Aorta (tissue), 5 donors: Measurements from ENCODE around the gene MYL9. TPM values are rescaled to one million over a fixed set of nuclear protein-coding genes. Genes with fewer than 3 reads are reported as not detected.

Source experiments
- ATAC-seq: fragments of 200-7000 bp; cut with Tn5 transposase; one replicate; pipeline ENCODE4 v1.9.1; 2022; ENCODE audit warnings: moderate library complexity; ENCODE audit not compliant: low FRiP score
- DNase-seq, 2 donors: peaks; one replicate each; pipeline ENCODE4 v3.0.0-alpha.2; 2020
- H3K27ac ChIP-seq, 2 donors: one replicate each; pipeline ENCODE4 v1.5.1; 2013; ENCODE audit warnings: low read length in 2 of 2, mild to moderate bottlenecking in 2 of 2, moderate library complexity in 2 of 2, control low read depth in 1 of 2, inconsistent platforms in 1 of 2, low read depth in 1 of 2
- H3K27me3 ChIP-seq, 2 donors: one replicate each; pipeline ENCODE4 v1.6.1; 2013; ENCODE audit warnings: control low read depth in 1 of 2, low read length in 1 of 2, mild to moderate bottlenecking in 1 of 2, moderate library complexity in 1 of 2; ENCODE audit not compliant: insufficient read depth in 2 of 2, control insufficient read depth in 1 of 2
- H3K36me3 ChIP-seq, 2 donors: one replicate each; pipeline ENCODE4 v1.6.1; 2013; ENCODE audit warnings: control low read depth in 1 of 2, low read length in 1 of 2, mild to moderate bottlenecking in 1 of 2; ENCODE audit not compliant: insufficient read depth in 2 of 2, control insufficient read depth in 1 of 2
- H3K4me1 ChIP-seq, 2 donors: one replicate each; pipeline ENCODE4 v1.6.1; 2013; ENCODE audit warnings: low read length in 2 of 2, control low read depth in 1 of 2, mild to moderate bottlenecking in 1 of 2, moderate library complexity in 1 of 2; ENCODE audit not compliant: insufficient read depth in 2 of 2, control insufficient read depth in 1 of 2
- H3K4me3 ChIP-seq, 2 donors: one replicate each; pipeline ENCODE4 v1.5.1; 2013; ENCODE audit warnings: low read length in 2 of 2, control low read depth in 1 of 2, mild to moderate bottlenecking in 1 of 2
- H3K9me3 ChIP-seq: one replicate; pipeline ENCODE4 v1.6.1; 2013; ENCODE audit warnings: mild to moderate bottlenecking, low read length; ENCODE audit not compliant: control insufficient read depth
- WGBS, 2 donors: extraction: QIAGEN DNeasy Blood & Tissue Kit; methylation state at CpG; one replicate each; pipeline ENCODE4 v1.1.7; 2013; 5-methylcytosine and 5-hydroxymethylcytosine counted together
- intact Hi-C, 2 donors: fragments of 100-400 bp; cut with DNase I; formaldehyde crosslinking; loops; one replicate each; pipeline versions ENCODE4 v1.14.2 to v1.15.0; 2022
- polyA plus RNA-seq, 2 donors: library from polyadenylated mRNA; stranded (reverse); fragments of 200-250 nt; gene quantifications; one replicate each; pipeline ENCODE4 v1.2.3, GENCODE V29; 2013
- total RNA-seq, 2 donors: library from RNA; stranded (reverse); fragmentation: NEBNext Ultra II Directional; extraction: Animal tissue kit (Norgen Biotek cat#: 25700); gene quantifications; one replicate each; pipeline ENCODE4 v1.2.1, GENCODE V29; 2021
- donor health status: healthy with polysubstance abuse.
- donor health status: Bipolar disorder and iron deficiency.
- donor health status: DM: no; HTN: no; CAD: no.
- donor health status: DM: no; HTN: no; CAD: no.
- donor health status: DM: yes; HTN: yes; CAD: no.

MYL9 gene
- total and polyA plus RNA-seq, 4 donors, result 1,693 to 3,222 (median 2,353) TPM

- Histone ChIP-seq H3K4me1 (peaks cover 0 to 4% of the 10 kb centered on the region in 2 donors), H3K27ac (peak overlapping the region; percentile 14 to 29), H3K36me3 (peaks cover 2% of the 10 kb centered on the region in 2 donors), H3K27me3 (no peaks in the 10 kb centered on the region), H3K4me3 (no peak overlapping the region), H3K9me3 (no peaks in the 10 kb centered on the region)
- ATAC-seq (no peak), DNase-seq (no peak)
- WGBS, 2 donors, result 78 to 80% methylated on average over 25 to 26 of the region's 26 CpGs
- intact Hi-C loops, result loop anchor here in 1 of 2 donors (5.0 kb wide), 1 partner anchor 37 kb away; no protein-coding TSS in a partner anchor
Measured at GRCh38 chr20:36499211-36499610, 42.1 kb upstream of the MYL9 start.

DNA sequence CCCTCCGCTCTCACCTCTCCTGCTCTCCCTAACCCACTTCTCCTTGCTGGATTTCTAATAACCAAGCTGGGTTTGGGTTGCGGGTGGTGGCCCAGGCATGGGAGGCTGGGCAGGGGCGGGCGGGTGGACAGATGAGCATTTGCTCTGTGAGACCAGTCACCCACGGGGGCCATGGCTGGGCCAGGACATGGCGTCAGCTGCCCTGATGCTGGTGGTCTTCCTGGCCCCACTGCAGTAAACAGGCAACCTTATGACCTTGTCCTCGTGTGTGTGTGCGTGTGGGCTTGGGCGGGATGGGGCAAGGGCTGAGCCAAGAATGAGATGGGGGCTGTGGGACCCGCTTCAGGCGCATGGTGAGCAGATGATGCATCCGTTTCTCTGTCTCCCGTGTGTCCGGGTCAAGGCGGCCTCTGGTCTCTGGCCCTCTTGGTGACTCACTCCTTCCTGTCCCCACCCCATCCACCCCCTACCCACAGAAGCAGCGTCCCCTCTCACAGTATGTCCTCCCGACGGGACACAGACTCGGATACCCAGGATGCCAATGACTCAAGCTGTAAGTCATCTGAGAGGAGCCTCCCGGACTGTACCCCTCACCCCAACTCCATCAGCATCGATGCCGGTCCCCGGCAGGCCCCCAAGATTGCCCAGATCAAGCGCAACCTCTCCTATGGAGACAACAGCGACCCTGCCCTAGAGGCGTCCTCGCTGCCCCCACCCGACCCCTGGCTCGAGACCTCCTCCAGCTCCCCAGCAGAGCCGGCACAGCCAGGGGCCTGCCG, 41.4 kb upstream of the MYL9 start:
- H3K27ac ChIP-seq, result no peak overlapping the region

GRCh38 chr20:36501367-36502006, 39.8 kb upstream of the MYL9 start:
- Histone ChIP-seq H3K4me3 (no peak overlapping the region), H3K36me3 (peaks cover 2% of the 10 kb centered on the region in 2 donors), H3K27me3 (no peaks in the 10 kb centered on the region), H3K27ac (no peak overlapping the region), H3K4me1 (peaks cover 0 to 4% of the 10 kb centered on the region in 2 donors), H3K9me3 (no peaks in the 10 kb centered on the region)
- DNase-seq, result no peak
- 61 to 62% methylated on average over 3 of the region's 3 CpGs for WGBS, 2 donors
- intact Hi-C loops, result loop anchor here in 1 of 2 donors (5.0 kb wide), 1 partner anchor 41 kb away; the partner anchor contains the start of gene MYL9
- no peak for ATAC-seq

More for the DNA sequence above, 41.4 kb upstream of the MYL9 start:
- intact Hi-C loops, result loop anchor here in 1 of 2 donors (5.0 kb wide), 2 partner anchors 38 to 42 kb away; partner anchors contain the start of gene MYL9
- Histone ChIP-seq H3K36me3 (peaks cover 2% of the 10 kb centered on the region in 2 donors), H3K4me1 (peaks cover 0 to 4% of the 10 kb centered on the region in 2 donors), H3K4me3 (no peak overlapping the region), H3K27me3 (no peaks in the 10 kb centered on the region), H3K9me3 (no peaks in the 10 kb centered on the region)
- 77 to 79% methylated on average over 31 of the region's 31 CpGs for WGBS, 2 donors
- no peak for ATAC-seq
- DNase-seq, result no peak

DNA sequence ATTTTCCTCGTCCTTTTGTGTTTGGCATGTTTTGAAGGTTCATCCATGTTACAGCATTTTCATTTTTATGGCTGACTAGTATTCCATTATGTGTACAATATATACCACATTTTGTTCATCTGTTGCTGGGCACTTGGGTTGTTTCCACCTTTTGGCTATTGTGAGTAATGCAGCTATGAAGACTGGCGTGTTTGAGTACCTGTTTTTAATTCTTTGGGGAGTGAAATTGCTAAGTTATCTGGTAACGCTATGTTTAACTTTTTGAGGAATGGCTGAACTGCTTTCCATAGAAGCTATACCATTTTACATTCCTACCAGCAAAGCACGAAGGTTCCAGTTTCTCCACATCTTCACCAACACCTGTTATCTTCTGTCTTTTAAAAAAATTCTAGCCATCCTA, 37.0 kb upstream of the MYL9 start:
- H3K4me3 ChIP-seq, result no peak overlapping the region
- peaks cover 2% of the 10 kb centered on the region in 2 donors for H3K36me3 ChIP-seq
- H3K27ac ChIP-seq, result no peak overlapping the region
- no peak for ATAC-seq
- H3K27me3 ChIP-seq, result no peaks in the 10 kb centered on the region
- H3K4me1 ChIP-seq, result no peaks in the 10 kb centered on the region
- H3K9me3 ChIP-seq, result no peaks in the 10 kb centered on the region
- no peak for DNase-seq
- intact Hi-C loops, result loop anchor here in 1 of 2 donors (5.0 kb wide), 1 partner anchor 38 kb away; the partner anchor contains the start of gene MYL9
- WGBS, 2 donors, result 79 to 82% methylated on average over 4 of the region's 4 CpGs

DNA sequence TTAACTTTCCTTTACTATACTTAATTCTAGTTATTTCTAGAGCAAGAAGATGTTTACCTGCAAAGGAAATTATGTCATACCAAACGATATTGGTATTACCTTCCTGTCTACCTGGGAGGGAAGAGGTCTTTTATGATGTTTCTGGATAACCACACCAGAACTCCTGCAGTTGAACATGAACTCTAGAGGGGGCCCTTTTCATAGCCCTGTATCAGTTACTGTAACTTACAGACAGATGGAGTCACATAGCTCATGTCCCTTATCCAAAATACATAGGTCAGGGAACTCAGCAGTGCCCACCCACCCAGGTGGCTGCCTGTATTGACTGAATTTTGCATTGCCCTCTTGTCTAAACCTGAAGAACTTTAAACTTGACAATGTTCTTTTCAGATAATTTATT, 35.1 kb upstream of the MYL9 start:
- DNase-seq (peak in 1 of 2 donors; percentile 14), ATAC-seq (no peak)
- Histone ChIP-seq H3K4me3 (no peak overlapping the region), H3K36me3 (peaks cover 0 to 2% of the 10 kb centered on the region in 2 donors), H3K4me1 (no peaks in the 10 kb centered on the region), H3K9me3 (no peaks in the 10 kb centered on the region), H3K27ac (no peak overlapping the region), H3K27me3 (no peaks in the 10 kb centered on the region)
- 63 to 65% methylated on average over 1 of the region's 1 CpG for WGBS, 2 donors
- intact Hi-C loops, result no loop called here

GRCh38 chr20:36507746-36508145, 33.6 kb upstream of the MYL9 start:
- Histone ChIP-seq H3K4me1 (no peaks in the 10 kb centered on the region), H3K36me3 (peaks cover 0 to 3% of the 10 kb centered on the region in 2 donors), H3K27ac (no peak overlapping the region), H3K4me3 (no peak overlapping the region), H3K27me3 (no peaks in the 10 kb centered on the region), H3K9me3 (no peaks in the 10 kb centered on the region)
- WGBS, 2 donors, result 71 to 72% methylated on average over 6 of the region's 6 CpGs
- DNase-seq, result no peak
- intact Hi-C loops, result no loop called here
- ATAC-seq, result no peak

DNA sequence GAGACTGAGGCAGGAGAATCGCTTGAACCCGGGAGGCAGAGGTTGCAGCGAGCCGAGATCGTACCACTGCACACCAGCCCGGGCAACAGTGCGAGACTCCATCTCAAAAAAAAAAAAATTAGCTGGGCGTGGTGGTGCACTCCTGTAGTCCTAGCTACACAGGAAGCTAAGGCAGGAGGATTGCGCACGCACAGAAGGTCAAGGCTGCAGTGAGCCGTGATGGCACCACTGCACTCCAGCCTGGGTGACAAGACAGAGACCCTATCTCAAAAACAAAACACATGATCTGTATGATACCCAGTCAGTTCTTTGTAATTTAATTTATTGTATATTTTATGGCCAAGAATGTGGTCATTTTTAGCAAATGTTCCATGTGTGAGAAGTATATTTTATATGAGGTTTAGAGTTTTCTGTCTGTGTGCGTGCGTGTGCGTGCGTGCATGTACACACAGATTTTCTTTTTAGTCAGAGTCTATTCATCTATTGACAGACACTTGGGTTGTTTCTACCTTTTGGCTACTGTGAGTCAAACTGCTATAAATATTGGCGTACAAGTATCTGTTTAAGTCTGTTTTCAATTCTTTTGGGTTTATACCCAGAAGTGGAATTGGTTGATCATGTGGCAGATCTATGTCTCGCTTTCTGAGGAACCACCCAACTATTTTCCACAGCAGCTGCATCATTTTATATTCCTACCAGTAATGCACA, 22.2 kb upstream of the MYL9 start:
- Histone ChIP-seq H3K27me3 (no peaks in the 10 kb centered on the region), H3K4me1 (no peaks in the 10 kb centered on the region), H3K4me3 (no peak overlapping the region), H3K36me3 (peaks cover 0 to 1% of the 10 kb centered on the region in 2 donors), H3K27ac (no peak overlapping the region), H3K9me3 (no peaks in the 10 kb centered on the region)
- WGBS, 2 donors, result 95 to 96% methylated on average over 17 of the region's 17 CpGs
- intact Hi-C loops, result no loop called here
- ATAC-seq (no peak), DNase-seq (no peak)

- no peak overlapping the region for H3K27ac ChIP-seq
- no peaks in the 10 kb centered on the region for H3K4me1 ChIP-seq
- ATAC-seq (no peak), DNase-seq (no peak)
- no peaks in the 10 kb centered on the region for H3K9me3 ChIP-seq
- H3K4me3 ChIP-seq, result no peak overlapping the region
- intact Hi-C loops, result no loop called here
- WGBS, 2 donors, result 80 to 81% methylated on average over 2 of the region's 2 CpGs
- H3K27me3 ChIP-seq, result no peaks in the 10 kb centered on the region
- peaks cover 0 to 3% of the 10 kb centered on the region in 2 donors for H3K36me3 ChIP-seq
Measured at GRCh38 chr20:36519944-36520343, 21.4 kb upstream of the MYL9 start.
